ENCODE results near the gene SLC2A13.

Gene SLC2A13

GRCh38 chr12:40105515-40106201 lies at the start of gene SLC2A13:
Gene SLC2A13, minus strand, starts transcription at chr12:40106081. Its CDS starts 273 bp downstream, at chr12:40105808.
- DNase-seq (ENCODE audit: low read depth in 2 of 2) = peak; percentile 49 to 65

GRCh38 chr12:40154381-40154780 lies 48.5 kb upstream of the SLC2A13 start:
- no peak for DNase-seq (ENCODE audit: low read depth in 2 of 2)

GRCh38 chr12:40153432-40153831 lies 47.6 kb upstream of the SLC2A13 start:
- DNase-seq (ENCODE audit: low read depth in 2 of 2) = no peak

GRCh38 chr12:40152783-40153383 lies 47.0 kb upstream of the SLC2A13 start:
- DNase-seq (ENCODE audit: low read depth in 2 of 2) = peak in 1 of 2 donors; percentile 12

GRCh38 chr12:40149673-40150260 lies 43.9 kb upstream of the SLC2A13 start:
- no peak for DNase-seq (ENCODE audit: low read depth in 2 of 2)

GRCh38 chr12:40146800-40147797 lies 41.2 kb upstream of the SLC2A13 start:
- DNase-seq (ENCODE audit: low read depth in 2 of 2) = no peak

- no peak for DNase-seq (ENCODE audit: low read depth in 2 of 2)
Measured at GRCh38 chr12:40145896-40146295, 40.0 kb upstream of the SLC2A13 start.

GRCh38 chr12:40144023-40144422 lies 38.1 kb upstream of the SLC2A13 start:
- DNase-seq (ENCODE audit: low read depth in 2 of 2) = no peak

GRCh38 chr12:40142001-40142744 lies 36.3 kb upstream of the SLC2A13 start:
- DNase-seq (ENCODE audit: low read depth in 2 of 2) = no peak

- no peak for DNase-seq (ENCODE audit: low read depth in 2 of 2)
Measured at GRCh38 chr12:40138526-40138925, 32.6 kb upstream of the SLC2A13 start.

GRCh38 chr12:40137252-40137651 lies 31.4 kb upstream of the SLC2A13 start:
- no peak for DNase-seq (ENCODE audit: low read depth in 2 of 2)

- DNase-seq (ENCODE audit: low read depth in 2 of 2) = no peak
Measured at GRCh38 chr12:40127408-40127807, 21.5 kb upstream of the SLC2A13 start.

GRCh38 chr12:40123496-40123895 lies 17.6 kb upstream of the SLC2A13 start:
- no peak for DNase-seq (ENCODE audit: low read depth in 2 of 2)

GRCh38 chr12:40122842-40123241 lies 17.0 kb upstream of the SLC2A13 start:
- DNase-seq (ENCODE audit: low read depth in 2 of 2) = no peak

GRCh38 chr12:40117818-40118217 lies 11.9 kb upstream of the SLC2A13 start:
- no peak for DNase-seq (ENCODE audit: low read depth in 2 of 2)

GRCh38 chr12:40110586-40110985 lies 4.7 kb upstream of the SLC2A13 start:
- DNase-seq (ENCODE audit: low read depth in 2 of 2) = no peak

GRCh38 chr12:40107803-40108620 lies 2.1 kb upstream of the SLC2A13 start:
- no peak for DNase-seq (ENCODE audit: low read depth in 2 of 2)

GRCh38 chr12:40107098-40107802 lies 1.4 kb upstream of the SLC2A13 start:
- DNase-seq (ENCODE audit: low read depth in 2 of 2) = peak; percentile 66 to 87

- DNase-seq (ENCODE audit: low read depth in 2 of 2) = no peak
Measured at GRCh38 chr12:40106655-40107054, 774 bp upstream of the SLC2A13 start.

GRCh38 chr12:40106202-40106533 lies 287 bp upstream of the SLC2A13 start:
- DNase-seq (ENCODE audit: low read depth in 2 of 2) = no peak

Data from stimulated activated CD4-positive, alpha-beta T cell treated with anti-CD3 and anti-CD28 coated beads, Interleukin-1b, Interleukin-23, amount 100 ng/mL, for 1 hour (primary cell).